ENCODE results near the gene CCDC9. TPM values are rescaled to one million over a fixed set of nuclear protein-coding genes. Genes with fewer than 3 reads are reported as not detected.
"Not testable (repeated sequence)": the region's sequence is repeated elsewhere in the genome, so short reads cannot be mapped to it uniquely, and the experiment has no call there.

CCDC9 gene
- total RNA-seq, 2 donors from 2014 or later: 27.9 to 48.7 TPM

- Histone ChIP-seq H3K9me3 (no peaks in the 10 kb centered on the region), H3K36me3 (no peaks in the 10 kb centered on the region), H3K27ac (peak overlapping the region; percentile 38 to 43), H3K27me3 (replicated peaks; ENCODE audit: insufficient read depth) (no peaks in the 10 kb centered on the region), H3K4me3 (peak overlapping the region; percentile 2 to 17), H3K4me1 (replicated peaks) (no peaks in the 10 kb centered on the region)
- peak; percentile 24 for TF ChIP-seq POLR2A (IDR thresholded peaks at IDR 0.05)
- TF ChIP-seq CTCF (IDR thresholded peaks at IDR 0.05): peak; percentile 94 to 99 (median 98)
- TF ChIP-seq POLR2AphosphoS5 (IDR thresholded peaks at IDR 0.05): peak; percentile 83
- DNase-seq (ENCODE audit: low spot score): peak; percentile 79
- WGBS: 1% methylated on average over 46 of the region's 46 CpGs
- intact Hi-C loops (cut with DNase I): loop anchor here (1.0 kb wide), 1 partner anchor 95 kb away; no protein-coding TSS in a partner anchor
Measured at GRCh38 chr19:47243776-47244547, 12.4 kb upstream of the CCDC9 start.

DNA sequence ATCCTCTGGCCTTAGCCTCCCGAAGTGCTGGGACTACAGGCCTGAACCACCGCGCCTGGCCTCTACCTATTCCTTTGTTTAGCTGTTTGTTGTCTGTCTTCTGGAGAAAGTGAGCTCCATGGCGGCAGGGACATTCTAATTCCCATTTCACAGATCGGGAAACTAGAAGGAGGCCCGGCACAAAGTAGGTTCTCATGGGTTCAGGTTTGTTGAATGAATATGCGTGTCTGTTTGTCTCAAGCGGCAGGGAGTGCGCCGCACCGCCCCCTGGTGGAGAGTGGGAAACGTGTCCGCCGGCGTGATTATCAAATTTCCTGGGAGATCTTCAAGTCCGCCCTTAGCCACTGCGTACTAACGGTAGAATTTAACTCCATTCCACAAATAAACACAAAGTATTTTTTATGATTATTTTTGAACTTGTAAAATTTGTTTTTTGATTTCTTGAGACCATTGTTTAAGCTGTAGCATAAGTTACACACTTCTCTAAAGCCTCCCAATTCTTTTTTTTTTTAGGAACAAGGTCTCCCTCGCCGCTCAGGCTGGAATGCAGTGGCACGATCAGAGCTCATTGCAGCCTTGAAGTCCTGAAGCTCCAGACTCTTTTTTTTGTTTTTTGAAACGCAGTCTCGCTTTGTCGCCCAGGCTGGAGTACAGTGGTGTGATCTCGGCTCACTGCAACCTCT, 8.9 kb upstream of the CCDC9 start:
- Histone ChIP-seq H3K4me1 (replicated peaks) (no peaks in the 10 kb centered on the region), H3K9me3 (no peaks in the 10 kb centered on the region), H3K36me3 (no peaks in the 10 kb centered on the region), H3K27ac (no peak overlapping the region), H3K27me3 (replicated peaks; ENCODE audit: insufficient read depth) (no peaks in the 10 kb centered on the region), H3K4me3 (no peak overlapping the region)
- peak; percentile 80 to 92 (median 84) for TF ChIP-seq CTCF (IDR thresholded peaks at IDR 0.05)
- TF ChIP-seq POLR2A (IDR thresholded peaks at IDR 0.05): no peak
- TF ChIP-seq POLR2AphosphoS5 (IDR thresholded peaks at IDR 0.05): no peak
- 33% methylated on average over 25 of the region's 25 CpGs for WGBS
- intact Hi-C loops (cut with DNase I): loop anchor here (2.0 kb wide), 1 partner anchor 37 kb away; no protein-coding TSS in a partner anchor
- no peak for DNase-seq (ENCODE audit: low spot score)

DNA sequence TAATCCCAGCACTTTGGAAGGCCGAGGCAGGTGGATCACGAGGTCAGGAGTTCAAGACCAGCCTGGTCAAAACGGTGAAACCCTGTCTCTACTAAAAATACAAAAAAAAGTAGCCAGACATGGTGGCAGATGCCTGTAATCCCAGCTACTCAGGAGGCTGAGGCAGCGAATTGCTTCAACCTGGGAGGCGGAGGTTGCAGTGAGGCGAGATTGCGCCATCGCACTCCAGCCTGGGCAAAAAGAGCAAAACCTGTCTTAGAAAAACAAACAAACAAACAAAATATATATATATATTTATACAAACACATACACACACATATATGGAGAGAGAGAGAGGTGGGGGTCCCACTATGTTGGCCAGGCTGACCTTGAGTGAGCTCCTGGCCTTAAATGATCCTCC, 3.3 kb upstream of the CCDC9 start:
- H3K36me3 ChIP-seq; H3K9me3 ChIP-seq; H3K27ac ChIP-seq; H3K4me3 ChIP-seq; H3K27me3 ChIP-seq (replicated peaks; ENCODE audit: insufficient read depth); DNase-seq (ENCODE audit: low spot score); H3K4me1 ChIP-seq (replicated peaks); intact Hi-C loops (cut with DNase I): not testable (repeated sequence)
- 94% methylated on average over 8 of the region's 8 CpGs for whole genome bisulfite sequencing

DNA sequence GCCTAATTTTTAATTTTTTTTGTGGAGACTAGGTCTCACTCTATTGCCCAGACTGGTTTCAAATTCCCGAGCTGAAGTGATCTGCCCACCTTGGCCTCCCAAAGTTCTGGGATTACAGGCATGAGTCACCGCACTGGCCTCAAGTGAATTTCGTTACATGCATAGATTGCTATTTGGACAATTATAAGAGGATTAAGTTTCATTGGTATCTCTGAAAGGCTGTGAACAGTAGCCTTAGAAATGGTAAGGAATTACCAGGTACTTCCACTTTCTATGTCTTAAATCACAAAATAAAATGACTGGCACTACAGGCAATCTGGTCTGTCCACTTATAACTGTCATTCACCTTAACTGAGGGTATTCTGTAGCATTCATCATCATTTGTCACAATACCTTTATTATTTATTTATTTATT, 2.9 kb upstream of the CCDC9 start:
- intact Hi-C loops (cut with DNase I): no loop called here
- WGBS: 35% methylated on average over 3 of the region's 3 CpGs
- no peak for DNase-seq (ENCODE audit: low spot score)
- TF ChIP-seq CTCF (IDR thresholded peaks at IDR 0.05) (no peak), POLR2AphosphoS5 (IDR thresholded peaks at IDR 0.05) (peak; percentile 11)
- Histone ChIP-seq H3K36me3 (no peaks in the 10 kb centered on the region), H3K9me3 (no peaks in the 10 kb centered on the region), H3K4me1 (replicated peaks) (no peaks in the 10 kb centered on the region), H3K27ac (no peak overlapping the region), H3K4me3 (no peak overlapping the region), H3K27me3 (replicated peaks; ENCODE audit: insufficient read depth) (no peaks in the 10 kb centered on the region)

GRCh38 chr19:47253970-47254369, 2.4 kb upstream of the CCDC9 start:
- Histone ChIP-seq H3K27ac (no peak overlapping the region), H3K36me3 (no peaks in the 10 kb centered on the region), H3K27me3 (replicated peaks; ENCODE audit: insufficient read depth) (no peaks in the 10 kb centered on the region), H3K9me3 (no peaks in the 10 kb centered on the region), H3K4me3 (no peak overlapping the region), H3K4me1 (replicated peaks) (no peaks in the 10 kb centered on the region)
- WGBS: 87% methylated on average over 5 of the region's 5 CpGs
- no peak for DNase-seq (ENCODE audit: low spot score)
- intact Hi-C loops (cut with DNase I): no loop called here
- no peak for TF ChIP-seq POLR2A (IDR thresholded peaks at IDR 0.05)
- TF ChIP-seq CTCF (IDR thresholded peaks at IDR 0.05): no peak
- no peak for TF ChIP-seq POLR2AphosphoS5 (IDR thresholded peaks at IDR 0.05)

Data from prostate gland (tissue), 2 donors.